WTC11 (cell line): ENCODE measurements around the gene PCED1A. TPM values are rescaled to one million over a fixed set of nuclear protein-coding genes. Genes with fewer than 3 reads are reported as not detected.

Experiments
- ATAC-seq: fragments of 200-7000 bp; cut with Tn5 transposase; 2 replicates; pipeline ENCODE4 v1.10.0; 2021; ENCODE audit warnings: mild to moderate bottlenecking, moderate library complexity
- CTCF ChIA-PET: fragments of 300-600 bp; sonication (Branson Sonifier 250); formaldehyde crosslinking; loops from one replicate; lab custom pipeline; 2021; ENCODE audit warnings: antibody characterized with exemption; lab: Charles Lee
- POLR2A ChIA-PET: fragments of 350-600 bp; sonication (Branson Sonifier 250); formaldehyde crosslinking; loops from one replicate; lab custom pipeline; 2021; ENCODE audit warnings: antibody characterized with exemption; lab: Charles Lee
- DNase-seq: peaks from one replicate; pipeline ENCODE4 v3.0.0; 2021; ENCODE audit warnings: low spot score
- H3K27ac Mint-ChIP-seq: 2 replicates; pipeline ENCODE4 v1.8.0; 2021; ENCODE audit warnings: mixed read lengths
- H3K27me3 Mint-ChIP-seq: 2 replicates; pipeline ENCODE4 v1.8.0; 2021; ENCODE audit warnings: low read depth, mild to moderate bottlenecking, moderate library complexity, mixed read lengths
- H3K36me3 Mint-ChIP-seq: 2 replicates; pipeline ENCODE4 v1.8.0; 2021; ENCODE audit warnings: mixed read lengths
- H3K4me1 Mint-ChIP-seq: 2 replicates; pipeline ENCODE4 v1.8.0; 2022; ENCODE audit warnings: mixed read lengths
- H3K4me3 Mint-ChIP-seq: 2 replicates; pipeline ENCODE4 v1.8.0; 2021; ENCODE audit warnings: mild to moderate bottlenecking, moderate library complexity, mixed read lengths
- H3K9me3 Mint-ChIP-seq: 2 replicates; pipeline ENCODE4 v1.8.0; 2021; ENCODE audit warnings: mixed read lengths
- ATF1 ChIP-seq: sonication (generic); formaldehyde crosslinking; IDR thresholded peaks from 2 replicates; pipeline ENCODE4 v1.8.1; 2023; ENCODE audit warnings: mild to moderate bottlenecking, moderate library complexity, missing genetic modification reagents
- CBFB ChIP-seq: sonication (generic); formaldehyde crosslinking; IDR thresholded peaks from 2 replicates; pipeline ENCODE4 v1.8.1; 2022; ENCODE audit warnings: mild to moderate bottlenecking, low read depth, missing genetic modification reagents
- FOXP1 ChIP-seq: sonication (generic); formaldehyde crosslinking; IDR thresholded peaks from 2 replicates; pipeline ENCODE4 v1.8.0; 2022; ENCODE audit warnings: missing genetic modification reagents, mild to moderate bottlenecking, moderate library complexity, borderline replicate concordance
- GRHL2 ChIP-seq: fragments of 250-450 bp; sonication (Bioruptor Pico); IDR thresholded peaks from 2 replicates; pipeline ENCODE4 v1.8.0; 2022; ENCODE audit warnings: mild to moderate bottlenecking, moderate library complexity; ENCODE audit not compliant: insufficient replicate concordance, severe bottlenecking
- HMGA2 ChIP-seq: fragments of 250-450 bp; sonication (Bioruptor Pico); IDR thresholded peaks from 2 replicates; pipeline ENCODE4 v1.4.0; 2021; ENCODE audit warnings: mild to moderate bottlenecking, moderate library complexity
- IRF2 ChIP-seq: sonication (generic); formaldehyde crosslinking; IDR thresholded peaks from 2 replicates; pipeline ENCODE4 v1.8.0; 2022; ENCODE audit warnings: low read depth, missing genetic modification reagents, borderline replicate concordance
- KAT7 ChIP-seq: sonication (generic); formaldehyde crosslinking; IDR thresholded peaks from 2 replicates; pipeline ENCODE4 v1.8.1; 2023; ENCODE audit warnings: missing genetic modification reagents, mild to moderate bottlenecking, borderline replicate concordance
- NFATC4 ChIP-seq: fragments of 250-450 bp; sonication (Bioruptor Pico); IDR thresholded peaks from 2 replicates; pipeline ENCODE4 v1.9.0; 2021; ENCODE audit warnings: mild to moderate bottlenecking
- NR3C1 ChIP-seq: sonication (generic); formaldehyde crosslinking; conservative IDR thresholded peaks from 2 replicates; pipeline ENCODE4 v1.8.1; 2023; ENCODE audit warnings: low read depth, mild to moderate bottlenecking, missing genetic modification reagents
- OVOL2 ChIP-seq: fragments of 250-450 bp; sonication (Bioruptor Pico); IDR thresholded peaks from 2 replicates; pipeline ENCODE4 v1.9.0; 2021; ENCODE audit warnings: mild to moderate bottlenecking, borderline replicate concordance
- PRRX2 ChIP-seq: fragments of 250-450 bp; sonication (Bioruptor Pico); IDR thresholded peaks from 2 replicates; pipeline ENCODE4 v1.8.0; 2021; ENCODE audit warnings: mild to moderate bottlenecking
- SMAD3 ChIP-seq: sonication (generic); formaldehyde crosslinking; IDR thresholded peaks from 2 replicates; pipeline ENCODE4 v1.8.0; 2022; ENCODE audit warnings: missing genetic modification reagents, mild to moderate bottlenecking, borderline replicate concordance
- SOX15 ChIP-seq: fragments of 250-450 bp; sonication (Bioruptor Pico); IDR thresholded peaks from 2 replicates; pipeline ENCODE4 v1.9.0; 2021; ENCODE audit warnings: mild to moderate bottlenecking
- SP1 ChIP-seq: sonication (generic); formaldehyde crosslinking; conservative IDR thresholded peaks from 2 replicates; pipeline ENCODE4 v1.8.1; 2022; ENCODE audit warnings: missing genetic modification reagents
- TP53 ChIP-seq: sonication (generic); formaldehyde crosslinking; IDR thresholded peaks from 2 replicates; pipeline ENCODE4 v1.8.1; 2023; ENCODE audit warnings: mild to moderate bottlenecking, missing genetic modification reagents
- ZNF219 ChIP-seq: sonication (generic); formaldehyde crosslinking; IDR thresholded peaks from 2 replicates; pipeline ENCODE4 v1.8.0; 2023; ENCODE audit warnings: missing genetic modification reagents, mild to moderate bottlenecking, borderline replicate concordance
- ZNF263 ChIP-seq: sonication (generic); formaldehyde crosslinking; IDR thresholded peaks from 2 replicates; pipeline ENCODE4 v1.8.1; 2022; ENCODE audit warnings: low read depth, mild to moderate bottlenecking, moderate library complexity, missing genetic modification reagents
- ZNF317 ChIP-seq: sonication (generic); formaldehyde crosslinking; IDR thresholded peaks from 2 replicates; pipeline ENCODE4 v1.8.1; 2023; ENCODE audit warnings: low read depth, mild to moderate bottlenecking, moderate library complexity, missing genetic modification reagents, borderline replicate concordance
- ZNF416 ChIP-seq: fragments of 250-450 bp; sonication (Bioruptor Pico); IDR thresholded peaks from 2 replicates; pipeline ENCODE4 v1.9.0; 2021; ENCODE audit warnings: mild to moderate bottlenecking, inconsistent platforms
- total RNA-seq: library from RNA; stranded (reverse); gene quantifications from 3 replicates; pipeline ENCODE4 v1.2.3, GENCODE V29; 2021
- TF ChIP-seq, protein P1 (sequence below): sonication (generic); formaldehyde crosslinking; IDR thresholded peaks from 2 replicates; pipeline ENCODE4 v1.8.1; 2022; ENCODE audit warnings: mild to moderate bottlenecking, moderate library complexity, missing genetic modification reagents
- TF ChIP-seq, protein P2 (sequence below): sonication (generic); formaldehyde crosslinking; IDR thresholded peaks from 2 replicates; pipeline ENCODE4 v1.8.0; 2022; ENCODE audit warnings: mild to moderate bottlenecking, missing genetic modification reagents
- TF ChIP-seq, protein P3 (sequence below): sonication (generic); formaldehyde crosslinking; IDR thresholded peaks from 2 replicates; pipeline ENCODE4 v1.8.1; 2022; ENCODE audit warnings: mild to moderate bottlenecking, missing genetic modification reagents, moderate library complexity, borderline replicate concordance
- TF ChIP-seq, protein P4 (sequence below): sonication (generic); formaldehyde crosslinking; conservative IDR thresholded peaks from 2 replicates; pipeline ENCODE4 v1.8.1; 2023; ENCODE audit warnings: mild to moderate bottlenecking, low read depth, missing genetic modification reagents, moderate library complexity
- TF ChIP-seq, protein P5 (sequence below): fragments of 250-450 bp; sonication (Bioruptor Pico); IDR thresholded peaks from 2 replicates; pipeline ENCODE4 v2.1.2; 2022; ENCODE audit warnings: mild to moderate bottlenecking, moderate library complexity
- TF ChIP-seq, protein P6 (sequence below): sonication (generic); formaldehyde crosslinking; conservative IDR thresholded peaks from 2 replicates; pipeline ENCODE4 v1.8.1; 2022; ENCODE audit warnings: mild to moderate bottlenecking, missing genetic modification reagents
- TF ChIP-seq, protein P7 (sequence below): sonication (generic); formaldehyde crosslinking; IDR thresholded peaks from 2 replicates; pipeline ENCODE4 v1.8.0; 2022; ENCODE audit warnings: mild to moderate bottlenecking, missing genetic modification reagents
- TF ChIP-seq, protein P8 (sequence below): fragments of 250-450 bp; sonication (Bioruptor Pico); IDR thresholded peaks from 2 replicates; pipeline ENCODE4 v1.9.0; 2021; ENCODE audit warnings: moderate library complexity, mild to moderate bottlenecking, inconsistent platforms, borderline replicate concordance

PCED1A gene
- total RNA-seq, 1 experiment from 2014 or later = 19.7 TPM

DNA sequence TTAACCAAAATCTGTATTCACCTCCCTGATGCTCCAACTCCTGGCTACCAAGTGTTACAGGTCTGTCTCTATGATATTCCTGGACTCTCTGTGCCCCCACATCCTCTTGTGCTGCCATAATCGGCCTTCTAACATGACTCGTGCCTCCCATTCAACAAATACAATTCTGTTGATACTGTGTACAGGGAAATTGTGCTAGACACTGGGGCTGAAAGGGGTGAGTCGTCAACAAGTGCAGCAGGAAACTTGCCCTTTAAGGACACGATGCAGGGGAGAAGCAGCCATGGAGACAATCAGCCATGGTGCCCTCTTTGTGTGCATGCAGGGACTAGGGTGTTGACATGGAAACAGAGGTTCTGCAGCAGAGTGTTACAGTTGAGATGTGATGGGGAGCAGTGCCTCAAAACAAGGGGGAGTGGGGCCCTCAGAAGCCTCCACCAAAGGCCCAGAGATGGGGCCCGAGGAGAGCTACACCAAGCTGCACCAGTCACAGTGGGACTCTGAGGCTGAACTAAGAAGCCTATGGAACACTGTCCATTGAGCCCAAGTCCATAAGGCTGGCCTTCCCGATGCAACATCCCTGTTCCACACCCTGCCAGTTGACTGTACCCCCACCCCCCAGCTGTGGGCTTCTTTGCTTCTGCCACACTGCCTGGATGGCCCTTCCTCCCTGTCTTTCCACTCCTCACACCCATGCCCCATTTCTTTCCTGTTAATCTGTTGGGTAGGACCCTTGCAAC lies 3.1 kb downstream of the PCED1A start (continued):
- TF ChIP-seq, protein P1, sequence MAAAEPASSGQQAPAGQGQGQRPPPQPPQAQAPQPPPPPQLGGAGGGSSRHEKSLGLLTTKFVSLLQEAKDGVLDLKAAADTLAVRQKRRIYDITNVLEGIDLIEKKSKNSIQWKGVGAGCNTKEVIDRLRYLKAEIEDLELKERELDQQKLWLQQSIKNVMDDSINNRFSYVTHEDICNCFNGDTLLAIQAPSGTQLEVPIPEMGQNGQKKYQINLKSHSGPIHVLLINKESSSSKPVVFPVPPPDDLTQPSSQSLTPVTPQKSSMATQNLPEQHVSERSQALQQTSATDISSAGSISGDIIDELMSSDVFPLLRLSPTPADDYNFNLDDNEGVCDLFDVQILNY (CRISPR knock-in tag) = no peak
- TF ChIP-seq, protein P2, sequence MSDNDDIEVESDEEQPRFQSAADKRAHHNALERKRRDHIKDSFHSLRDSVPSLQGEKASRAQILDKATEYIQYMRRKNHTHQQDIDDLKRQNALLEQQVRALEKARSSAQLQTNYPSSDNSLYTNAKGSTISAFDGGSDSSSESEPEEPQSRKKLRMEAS (CRISPR knock-in tag) = no peak
- TF ChIP-seq, protein P3, sequence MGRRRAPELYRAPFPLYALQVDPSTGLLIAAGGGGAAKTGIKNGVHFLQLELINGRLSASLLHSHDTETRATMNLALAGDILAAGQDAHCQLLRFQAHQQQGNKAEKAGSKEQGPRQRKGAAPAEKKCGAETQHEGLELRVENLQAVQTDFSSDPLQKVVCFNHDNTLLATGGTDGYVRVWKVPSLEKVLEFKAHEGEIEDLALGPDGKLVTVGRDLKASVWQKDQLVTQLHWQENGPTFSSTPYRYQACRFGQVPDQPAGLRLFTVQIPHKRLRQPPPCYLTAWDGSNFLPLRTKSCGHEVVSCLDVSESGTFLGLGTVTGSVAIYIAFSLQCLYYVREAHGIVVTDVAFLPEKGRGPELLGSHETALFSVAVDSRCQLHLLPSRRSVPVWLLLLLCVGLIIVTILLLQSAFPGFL = no peak
- no peak for TF ChIP-seq FOXP1
- TF ChIP-seq, protein P4, sequence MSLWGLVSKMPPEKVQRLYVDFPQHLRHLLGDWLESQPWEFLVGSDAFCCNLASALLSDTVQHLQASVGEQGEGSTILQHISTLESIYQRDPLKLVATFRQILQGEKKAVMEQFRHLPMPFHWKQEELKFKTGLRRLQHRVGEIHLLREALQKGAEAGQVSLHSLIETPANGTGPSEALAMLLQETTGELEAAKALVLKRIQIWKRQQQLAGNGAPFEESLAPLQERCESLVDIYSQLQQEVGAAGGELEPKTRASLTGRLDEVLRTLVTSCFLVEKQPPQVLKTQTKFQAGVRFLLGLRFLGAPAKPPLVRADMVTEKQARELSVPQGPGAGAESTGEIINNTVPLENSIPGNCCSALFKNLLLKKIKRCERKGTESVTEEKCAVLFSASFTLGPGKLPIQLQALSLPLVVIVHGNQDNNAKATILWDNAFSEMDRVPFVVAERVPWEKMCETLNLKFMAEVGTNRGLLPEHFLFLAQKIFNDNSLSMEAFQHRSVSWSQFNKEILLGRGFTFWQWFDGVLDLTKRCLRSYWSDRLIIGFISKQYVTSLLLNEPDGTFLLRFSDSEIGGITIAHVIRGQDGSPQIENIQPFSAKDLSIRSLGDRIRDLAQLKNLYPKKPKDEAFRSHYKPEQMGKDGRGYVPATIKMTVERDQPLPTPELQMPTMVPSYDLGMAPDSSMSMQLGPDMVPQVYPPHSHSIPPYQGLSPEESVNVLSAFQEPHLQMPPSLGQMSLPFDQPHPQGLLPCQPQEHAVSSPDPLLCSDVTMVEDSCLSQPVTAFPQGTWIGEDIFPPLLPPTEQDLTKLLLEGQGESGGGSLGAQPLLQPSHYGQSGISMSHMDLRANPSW (CRISPR knock-in tag) = no peak
- no peak for TF ChIP-seq ATF1 (CRISPR knock-in tag)
- TF ChIP-seq GRHL2 (CRISPR knock-in tag) = no peak

DNA sequence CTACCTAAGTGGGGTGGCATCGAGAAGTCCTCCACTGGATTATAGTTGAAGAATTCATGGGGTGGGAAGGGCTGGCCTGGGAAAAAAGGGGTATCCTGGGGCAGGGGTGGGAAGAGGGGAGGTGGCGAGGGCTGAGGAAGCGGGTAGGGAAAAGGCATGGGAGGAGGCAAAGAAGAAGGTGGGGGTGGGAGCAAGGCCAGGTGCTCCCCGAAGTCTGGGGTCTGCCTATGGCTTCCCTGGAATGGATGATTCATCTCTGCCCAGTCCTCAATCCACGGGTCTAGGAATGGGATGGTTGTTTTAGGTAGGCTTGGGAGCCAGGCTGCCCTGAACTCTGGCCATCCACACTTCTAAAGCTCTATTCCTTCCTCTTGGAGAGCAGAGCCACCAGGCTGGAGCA lies 4.4 kb downstream of the PCED1A start:
- Mint-ChIP-seq H3K9me3 (peaks cover 5% of the 10 kb centered on the region), H3K27me3 (peaks cover 23% of the 10 kb centered on the region), H3K4me3 (no peak overlapping the region), H3K27ac (no peak overlapping the region), H3K4me1 (peaks cover 4% of the 10 kb centered on the region; the same call in 1 of the 2 replicates), H3K36me3 (peaks cover 11% of the 10 kb centered on the region)
- ATAC-seq (no peak), DNase-seq (no peak)
- no peak for TF ChIP-seq SMAD3
- no peak for TF ChIP-seq CBFB (CRISPR knock-in tag)
- TF ChIP-seq TP53 (CRISPR knock-in tag) = no peak
- no peak for TF ChIP-seq ZNF263 (CRISPR knock-in tag)
- TF ChIP-seq, protein P5, sequence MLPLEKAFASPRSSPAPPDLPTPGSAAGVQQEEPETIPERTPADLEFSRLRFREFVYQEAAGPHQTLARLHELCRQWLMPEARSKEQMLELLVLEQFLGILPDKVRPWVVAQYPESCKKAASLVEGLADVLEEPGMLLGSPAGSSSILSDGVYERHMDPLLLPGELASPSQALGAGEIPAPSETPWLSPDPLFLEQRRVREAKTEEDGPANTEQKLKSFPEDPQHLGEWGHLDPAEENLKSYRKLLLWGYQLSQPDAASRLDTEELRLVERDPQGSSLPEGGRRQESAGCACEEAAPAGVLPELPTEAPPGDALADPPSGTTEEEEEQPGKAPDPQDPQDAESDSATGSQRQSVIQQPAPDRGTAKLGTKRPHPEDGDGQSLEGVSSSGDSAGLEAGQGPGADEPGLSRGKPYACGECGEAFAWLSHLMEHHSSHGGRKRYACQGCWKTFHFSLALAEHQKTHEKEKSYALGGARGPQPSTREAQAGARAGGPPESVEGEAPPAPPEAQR (CRISPR knock-in tag) = no peak
- TF ChIP-seq ZNF416 = no peak
- TF ChIP-seq SP1 (CRISPR knock-in tag) = no peak
- no peak for TF ChIP-seq ZNF317 (CRISPR knock-in tag)
- no peak for TF ChIP-seq NFATC4 (CRISPR knock-in tag)
- TF ChIP-seq SOX15 (CRISPR knock-in tag) = no peak
- TF ChIP-seq PRRX2 = no peak
- TF ChIP-seq, protein P6, sequence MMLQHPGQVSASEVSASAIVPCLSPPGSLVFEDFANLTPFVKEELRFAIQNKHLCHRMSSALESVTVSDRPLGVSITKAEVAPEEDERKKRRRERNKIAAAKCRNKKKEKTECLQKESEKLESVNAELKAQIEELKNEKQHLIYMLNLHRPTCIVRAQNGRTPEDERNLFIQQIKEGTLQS (CRISPR knock-in tag) = no peak
- no peak for TF ChIP-seq NR3C1 (CRISPR knock-in tag)
- no peak for TF ChIP-seq OVOL2 (CRISPR knock-in tag)
- no peak for TF ChIP-seq KAT7
- TF ChIP-seq IRF2 (CRISPR knock-in tag) = no peak
- TF ChIP-seq, protein P7, sequence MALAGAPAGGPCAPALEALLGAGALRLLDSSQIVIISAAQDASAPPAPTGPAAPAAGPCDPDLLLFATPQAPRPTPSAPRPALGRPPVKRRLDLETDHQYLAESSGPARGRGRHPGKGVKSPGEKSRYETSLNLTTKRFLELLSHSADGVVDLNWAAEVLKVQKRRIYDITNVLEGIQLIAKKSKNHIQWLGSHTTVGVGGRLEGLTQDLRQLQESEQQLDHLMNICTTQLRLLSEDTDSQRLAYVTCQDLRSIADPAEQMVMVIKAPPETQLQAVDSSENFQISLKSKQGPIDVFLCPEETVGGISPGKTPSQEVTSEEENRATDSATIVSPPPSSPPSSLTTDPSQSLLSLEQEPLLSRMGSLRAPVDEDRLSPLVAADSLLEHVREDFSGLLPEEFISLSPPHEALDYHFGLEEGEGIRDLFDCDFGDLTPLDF = no peak
- no peak for TF ChIP-seq HMGA2
- TF ChIP-seq ZNF219 (CRISPR knock-in tag) = no peak
- TF ChIP-seq, protein P8, sequence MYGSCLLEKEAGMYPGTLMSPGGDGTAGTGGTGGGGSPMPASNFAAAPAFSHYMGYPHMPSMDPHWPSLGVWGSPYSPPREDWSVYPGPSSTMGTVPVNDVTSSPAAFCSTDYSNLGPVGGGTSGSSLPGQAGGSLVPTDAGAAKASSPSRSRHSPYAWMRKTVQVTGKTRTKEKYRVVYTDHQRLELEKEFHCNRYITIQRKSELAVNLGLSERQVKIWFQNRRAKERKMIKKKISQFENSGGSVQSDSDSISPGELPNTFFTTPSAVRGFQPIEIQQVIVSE (CRISPR knock-in tag) = no peak
- POLR2A ChIA-PET = no interaction called here
- CTCF ChIA-PET = no interaction called here
